ENCODE measurements around the gene VAT1L. TPM values are rescaled to one million over a fixed set of nuclear protein-coding genes. Genes with fewer than 3 reads are reported as not detected.
"Not testable (repeated sequence)": the region's sequence is repeated elsewhere in the genome, so short reads cannot be mapped to it uniquely, and the experiment has no call there.

The VAT1L gene
- total RNA-seq, 2 experiments from 2014 or later: not detected

GRCh38 chr16:77931058-77931457 lies 142.7 kb downstream of the VAT1L start:
- ATAC-seq (ENCODE audit: low read depth) (no peak), DNase-seq (no peak)
- H3K27ac Mint-ChIP-seq: no peak overlapping the region
- H3K27me3 Mint-ChIP-seq: peaks cover 3% of the 10 kb centered on the region
- no peaks in the 10 kb centered on the region for H3K4me1 Mint-ChIP-seq
- no peaks in the 10 kb centered on the region for H3K36me3 Mint-ChIP-seq
- H3K9me3 Mint-ChIP-seq: no peaks in the 10 kb centered on the region
- POLR2A ChIA-PET: no interaction called here
- H3K4me3 Mint-ChIP-seq: no peak overlapping the region

- Mint-ChIP-seq H3K27ac (no peak overlapping the region), H3K36me3 (no peaks in the 10 kb centered on the region)
Measured at GRCh38 chr16:77937473-77938149, 149.2 kb downstream of the VAT1L start.

GRCh38 chr16:77938913-77939312 lies 150.5 kb downstream of the VAT1L start:
- Mint-ChIP-seq H3K9me3 (no peaks in the 10 kb centered on the region), H3K27me3 (peaks cover 2% of the 10 kb centered on the region), H3K27ac (no peak overlapping the region), H3K36me3 (no peaks in the 10 kb centered on the region), H3K4me3 (no peak overlapping the region), H3K4me1 (no peaks in the 10 kb centered on the region)
- no peak for ATAC-seq (ENCODE audit: low read depth)
- POLR2A ChIA-PET: no interaction called here
- no peak for DNase-seq

More at GRCh38 chr16:77937473-77938149, 149.2 kb downstream of the VAT1L start:
- no peak overlapping the region for H3K4me3 Mint-ChIP-seq
- ATAC-seq (ENCODE audit: low read depth) (no peak), DNase-seq (no peak)
- H3K9me3 Mint-ChIP-seq: no peaks in the 10 kb centered on the region
- H3K4me1 Mint-ChIP-seq: no peaks in the 10 kb centered on the region
- H3K27me3 Mint-ChIP-seq: peaks cover 5% of the 10 kb centered on the region
- POLR2A ChIA-PET: no interaction called here

- Mint-ChIP-seq H3K4me3 (no peak overlapping the region), H3K36me3 (no peaks in the 10 kb centered on the region), H3K27me3 (peaks cover 2% of the 10 kb centered on the region), H3K27ac (no peak overlapping the region), H3K4me1 (no peaks in the 10 kb centered on the region), H3K9me3 (no peaks in the 10 kb centered on the region)
- no peak for DNase-seq
- POLR2A ChIA-PET: no interaction called here
- ATAC-seq (ENCODE audit: low read depth): no peak
Measured at GRCh38 chr16:77939968-77940367, 151.6 kb downstream of the VAT1L start.

- no peaks in the 10 kb centered on the region for H3K9me3 Mint-ChIP-seq
- H3K27ac Mint-ChIP-seq: no peak overlapping the region
- peaks cover 2% of the 10 kb centered on the region for H3K27me3 Mint-ChIP-seq
- H3K4me3 Mint-ChIP-seq: no peak overlapping the region
- ATAC-seq (ENCODE audit: low read depth) (no peak), DNase-seq (no peak)
- H3K36me3 Mint-ChIP-seq: no peaks in the 10 kb centered on the region
- H3K4me1 Mint-ChIP-seq: no peaks in the 10 kb centered on the region
- POLR2A ChIA-PET: no interaction called here
Measured at GRCh38 chr16:77943801-77944200, 155.4 kb downstream of the VAT1L start.

GRCh38 chr16:77944631-77945030 lies 156.3 kb downstream of the VAT1L start:
- Mint-ChIP-seq H3K4me3 (no peak overlapping the region), H3K27ac (no peak overlapping the region), H3K4me1 (no peaks in the 10 kb centered on the region), H3K9me3 (no peaks in the 10 kb centered on the region), H3K36me3 (no peaks in the 10 kb centered on the region), H3K27me3 (peaks cover 2% of the 10 kb centered on the region)
- POLR2A ChIA-PET: no interaction called here
- DNase-seq (no peak), ATAC-seq (ENCODE audit: low read depth) (no peak)

GRCh38 chr16:77945126-77945525 lies 156.8 kb downstream of the VAT1L start:
- H3K4me1 Mint-ChIP-seq: no peaks in the 10 kb centered on the region
- no peak for DNase-seq
- peaks cover 2% of the 10 kb centered on the region for H3K27me3 Mint-ChIP-seq
- no peaks in the 10 kb centered on the region for H3K9me3 Mint-ChIP-seq
- no peak overlapping the region for H3K27ac Mint-ChIP-seq
- POLR2A ChIA-PET: no interaction called here
- no peaks in the 10 kb centered on the region for H3K36me3 Mint-ChIP-seq
- no peak overlapping the region for H3K4me3 Mint-ChIP-seq
- ATAC-seq (ENCODE audit: low read depth): no peak

- H3K27me3 Mint-ChIP-seq: no peaks in the 10 kb centered on the region
- H3K4me1 Mint-ChIP-seq: no peaks in the 10 kb centered on the region
- no peak for ATAC-seq (ENCODE audit: low read depth)
- H3K27ac Mint-ChIP-seq: no peak overlapping the region
- no peak overlapping the region for H3K4me3 Mint-ChIP-seq
- POLR2A ChIA-PET: no interaction called here
- DNase-seq: no peak
- no peaks in the 10 kb centered on the region for H3K36me3 Mint-ChIP-seq
- no peaks in the 10 kb centered on the region for H3K9me3 Mint-ChIP-seq
Measured at GRCh38 chr16:77946823-77947222, 158.5 kb downstream of the VAT1L start.

- POLR2A ChIA-PET; ATAC-seq (ENCODE audit: low read depth); H3K4me1 Mint-ChIP-seq; H3K27me3 Mint-ChIP-seq; H3K9me3 Mint-ChIP-seq; H3K4me3 Mint-ChIP-seq; H3K27ac Mint-ChIP-seq; H3K36me3 Mint-ChIP-seq; DNase-seq: not testable (repeated sequence)
Measured at GRCh38 chr16:77947590-77947989, 159.2 kb downstream of the VAT1L start.

- H3K36me3 Mint-ChIP-seq: no peaks in the 10 kb centered on the region
- no peak for DNase-seq
Measured at GRCh38 chr16:77948835-77949234, 160.5 kb downstream of the VAT1L start.

GRCh38 chr16:77949445-77949844 lies 161.1 kb downstream of the VAT1L start:
- no peaks in the 10 kb centered on the region for H3K9me3 Mint-ChIP-seq
- POLR2A ChIA-PET: no interaction called here

More at GRCh38 chr16:77948835-77949234, 160.5 kb downstream of the VAT1L start:
- no peak overlapping the region for H3K27ac Mint-ChIP-seq
- POLR2A ChIA-PET: no interaction called here
- no peak for ATAC-seq (ENCODE audit: low read depth)
- no peak overlapping the region for H3K4me3 Mint-ChIP-seq
- H3K4me1 Mint-ChIP-seq: no peaks in the 10 kb centered on the region
- H3K27me3 Mint-ChIP-seq: peaks cover 1% of the 10 kb centered on the region
- no peaks in the 10 kb centered on the region for H3K9me3 Mint-ChIP-seq

GRCh38 chr16:77951788-77952187 lies 163.4 kb downstream of the VAT1L start:
- no peak for ATAC-seq (ENCODE audit: low read depth)
- no peak for DNase-seq
- H3K4me3 Mint-ChIP-seq: no peak overlapping the region
- H3K9me3 Mint-ChIP-seq: no peaks in the 10 kb centered on the region
- H3K36me3 Mint-ChIP-seq: no peaks in the 10 kb centered on the region
- peaks cover 1% of the 10 kb centered on the region for H3K27me3 Mint-ChIP-seq
- no peaks in the 10 kb centered on the region for H3K4me1 Mint-ChIP-seq
- POLR2A ChIA-PET: interaction anchor here (0.6 kb wide), 1 partner anchor 44 kb away, joined by 4 read pairs; no protein-coding TSS in a partner anchor
- H3K27ac Mint-ChIP-seq: no peak overlapping the region

More at GRCh38 chr16:77949445-77949844, 161.1 kb downstream of the VAT1L start:
- ATAC-seq (ENCODE audit: low read depth) (no peak), DNase-seq (no peak)
- Mint-ChIP-seq H3K4me3 (no peak overlapping the region), H3K36me3 (no peaks in the 10 kb centered on the region), H3K27me3 (peaks cover 1% of the 10 kb centered on the region), H3K27ac (no peak overlapping the region), H3K4me1 (no peaks in the 10 kb centered on the region)

GRCh38 chr16:77955127-77955526 lies 166.8 kb downstream of the VAT1L start:
- POLR2A ChIA-PET: interaction anchor here (0.7 kb wide), 1 partner anchor 437 kb away, joined by 3 read pairs; no protein-coding TSS in a partner anchor
- Mint-ChIP-seq H3K27me3 (peaks cover 1% of the 10 kb centered on the region), H3K9me3 (no peaks in the 10 kb centered on the region), H3K4me1 (no peaks in the 10 kb centered on the region), H3K27ac (no peak overlapping the region), H3K4me3 (no peak overlapping the region), H3K36me3 (no peaks in the 10 kb centered on the region)
- no peak for ATAC-seq (ENCODE audit: low read depth)
- no peak for DNase-seq

- no peak overlapping the region for H3K4me3 Mint-ChIP-seq
- ATAC-seq (ENCODE audit: low read depth): no peak
- POLR2A ChIA-PET: no interaction called here
- DNase-seq: no peak
- peaks cover 1% of the 10 kb centered on the region for H3K27me3 Mint-ChIP-seq
- no peaks in the 10 kb centered on the region for H3K36me3 Mint-ChIP-seq
- H3K27ac Mint-ChIP-seq: no peak overlapping the region
- no peaks in the 10 kb centered on the region for H3K4me1 Mint-ChIP-seq
- H3K9me3 Mint-ChIP-seq: no peaks in the 10 kb centered on the region
Measured at GRCh38 chr16:77956231-77956630, 167.9 kb downstream of the VAT1L start.
